ENCODE data around the gene RAB4A.
"Not testable (repeated sequence)": the region's sequence is repeated elsewhere in the genome, so short reads cannot be mapped to it uniquely, and the experiment has no call there.

Gene RAB4A

GRCh38 chr1:229288516-229288915 lies 17.6 kb downstream of the RAB4A start:
- TF ChIP-seq POLR2A (IDR thresholded peaks at IDR 0.05; ENCODE audit: low read depth, low read length): no peak
- no peak for TF ChIP-seq POU2F2 (IDR thresholded peaks at IDR 0.05; ENCODE audit: low read depth, low read length)
- no peak for TF ChIP-seq TAF1 (IDR thresholded peaks at IDR 0.05; ENCODE audit: low read depth, low read length)
- no peak for TF ChIP-seq SPI1 (IDR thresholded peaks at IDR 0.05; ENCODE audit: low read depth, low read length)
- TF ChIP-seq PAX5 (IDR thresholded peaks at IDR 0.05; ENCODE audit: insufficient read depth, low read length, severe bottlenecking): no peak
- TF ChIP-seq POLR2AphosphoS5 (IDR thresholded peaks at IDR 0.05; ENCODE audit: low read depth, low read length): no peak
- FAIRE-seq (no peak), DNase-seq (ENCODE audit: insufficient read length, low spot score) (no peak)

- FAIRE-seq; DNase-seq (ENCODE audit: insufficient read length, low spot score): not testable (repeated sequence)
These were observed 20.8 kb downstream of the RAB4A start for GRCh38 chr1:229291686-229292085.

- FAIRE-seq (no peak), DNase-seq (ENCODE audit: insufficient read length, low spot score) (no peak)
- TF ChIP-seq TAF1 (IDR thresholded peaks at IDR 0.05; ENCODE audit: low read depth, low read length) (no peak), POU2F2 (IDR thresholded peaks at IDR 0.05; ENCODE audit: low read depth, low read length) (no peak), POLR2AphosphoS5 (IDR thresholded peaks at IDR 0.05; ENCODE audit: low read depth, low read length) (peak; percentile 70; the same call in 1 of the 2 replicates)
These were observed 22.8 kb downstream of the RAB4A start for GRCh38 chr1:229293528-229294204.

- DNase-seq (ENCODE audit: insufficient read length, low spot score) (no peak), FAIRE-seq (no peak)
- TF ChIP-seq POLR2AphosphoS5 (IDR thresholded peaks at IDR 0.05; ENCODE audit: low read depth, low read length) (no peak), POLR2A (IDR thresholded peaks at IDR 0.05; ENCODE audit: low read depth, low read length) (no peak), SPI1 (IDR thresholded peaks at IDR 0.05; ENCODE audit: low read depth, low read length) (no peak), PAX5 (IDR thresholded peaks at IDR 0.05; ENCODE audit: insufficient read depth, low read length, severe bottlenecking) (no peak), TAF1 (IDR thresholded peaks at IDR 0.05; ENCODE audit: low read depth, low read length) (no peak), POU2F2 (IDR thresholded peaks at IDR 0.05; ENCODE audit: low read depth, low read length) (no peak)
These were observed 24.8 kb downstream of the RAB4A start for GRCh38 chr1:229295745-229296144.

- FAIRE-seq (no peak), DNase-seq (ENCODE audit: insufficient read length, low spot score) (no peak)
- no peak for TF ChIP-seq POLR2AphosphoS5 (IDR thresholded peaks at IDR 0.05; ENCODE audit: low read depth, low read length)
- no peak for TF ChIP-seq PAX5 (IDR thresholded peaks at IDR 0.05; ENCODE audit: insufficient read depth, low read length, severe bottlenecking)
- no peak for TF ChIP-seq TAF1 (IDR thresholded peaks at IDR 0.05; ENCODE audit: low read depth, low read length)
- no peak for TF ChIP-seq POU2F2 (IDR thresholded peaks at IDR 0.05; ENCODE audit: low read depth, low read length)
- no peak for TF ChIP-seq SPI1 (IDR thresholded peaks at IDR 0.05; ENCODE audit: low read depth, low read length)
- no peak for TF ChIP-seq POLR2A (IDR thresholded peaks at IDR 0.05; ENCODE audit: low read depth, low read length)
These were observed 25.6 kb downstream of the RAB4A start for GRCh38 chr1:229296541-229296941.

- no peak for TF ChIP-seq POLR2A (IDR thresholded peaks at IDR 0.05; ENCODE audit: low read depth, low read length)
- DNase-seq (ENCODE audit: insufficient read length, low spot score) (no peak), FAIRE-seq (no peak)
These were observed 26.8 kb downstream of the RAB4A start for GRCh38 chr1:229297746-229298145.

- TF ChIP-seq POLR2A (IDR thresholded peaks at IDR 0.05; ENCODE audit: low read depth, low read length): no peak
- TF ChIP-seq PAX5 (IDR thresholded peaks at IDR 0.05; ENCODE audit: insufficient read depth, low read length, severe bottlenecking): no peak
- no peak for DNase-seq (ENCODE audit: insufficient read length, low spot score)
- no peak for FAIRE-seq
These were observed 27.5 kb downstream of the RAB4A start for GRCh38 chr1:229298420-229298819.

- TF ChIP-seq POLR2AphosphoS5 (IDR thresholded peaks at IDR 0.05; ENCODE audit: low read depth, low read length): no peak
- no peak for TF ChIP-seq PAX5 (IDR thresholded peaks at IDR 0.05; ENCODE audit: insufficient read depth, low read length, severe bottlenecking)
- TF ChIP-seq POU2F2 (IDR thresholded peaks at IDR 0.05; ENCODE audit: low read depth, low read length): no peak
- no peak for TF ChIP-seq SPI1 (IDR thresholded peaks at IDR 0.05; ENCODE audit: low read depth, low read length)
- no peak for TF ChIP-seq POLR2A (IDR thresholded peaks at IDR 0.05; ENCODE audit: low read depth, low read length)
- TF ChIP-seq TAF1 (IDR thresholded peaks at IDR 0.05; ENCODE audit: low read depth, low read length): no peak
- FAIRE-seq: no peak
- DNase-seq (ENCODE audit: insufficient read length, low spot score): no peak
These were observed 28.1 kb downstream of the RAB4A start for GRCh38 chr1:229298887-229299503.

GRCh38 chr1:229300099-229300757 lies 29.3 kb downstream of the RAB4A start:
- TF ChIP-seq PAX5 (IDR thresholded peaks at IDR 0.05; ENCODE audit: insufficient read depth, low read length, severe bottlenecking) (no peak), SPI1 (IDR thresholded peaks at IDR 0.05; ENCODE audit: low read depth, low read length) (no peak), POU2F2 (IDR thresholded peaks at IDR 0.05; ENCODE audit: low read depth, low read length) (no peak), TAF1 (IDR thresholded peaks at IDR 0.05; ENCODE audit: low read depth, low read length) (no peak), POLR2AphosphoS5 (IDR thresholded peaks at IDR 0.05; ENCODE audit: low read depth, low read length) (no peak), POLR2A (IDR thresholded peaks at IDR 0.05; ENCODE audit: low read depth, low read length) (no peak)
- DNase-seq (ENCODE audit: insufficient read length, low spot score) (no peak), FAIRE-seq (no peak)

GRCh38 chr1:229302740-229303139 lies 31.8 kb downstream of the RAB4A start:
- no peak for DNase-seq (ENCODE audit: insufficient read length, low spot score)
- no peak for TF ChIP-seq POLR2AphosphoS5 (IDR thresholded peaks at IDR 0.05; ENCODE audit: low read depth, low read length)
- TF ChIP-seq TAF1 (IDR thresholded peaks at IDR 0.05; ENCODE audit: low read depth, low read length): no peak
- no peak for TF ChIP-seq POLR2A (IDR thresholded peaks at IDR 0.05; ENCODE audit: low read depth, low read length)
- no peak for TF ChIP-seq PAX5 (IDR thresholded peaks at IDR 0.05; ENCODE audit: insufficient read depth, low read length, severe bottlenecking)
- TF ChIP-seq POU2F2 (IDR thresholded peaks at IDR 0.05; ENCODE audit: low read depth, low read length): no peak
- TF ChIP-seq SPI1 (IDR thresholded peaks at IDR 0.05; ENCODE audit: low read depth, low read length): no peak
- FAIRE-seq: no peak
